DND-41 (cell line): ENCODE results near the gene IREB2.

Experiments used
- ATAC-seq: fragments of 200-7000 bp; cut with Tn5 transposase; 3 replicates; pipeline ENCODE4 v1.9.1; 2021; ENCODE audit warnings: low read depth; ENCODE audit not compliant: insufficient read depth
- DNase-seq: peaks from one replicate; pipeline ENCODE4 v3.0.0-alpha.2; 2020
- H2AFZ ChIP-seq: 2 replicates; pipeline ENCODE4 v1.6.0; 2012; ENCODE audit warnings: low read depth, low read length
- H3K27ac ChIP-seq: 2 replicates; pipeline ENCODE4 v1.5.1; 2012; ENCODE audit warnings: low read length, inconsistent platforms
- H3K27me3 ChIP-seq: fragments of 200-600 bp; sonication (generic); 2 replicates; pipeline ENCODE4 v1.6.0; 2012; ENCODE audit warnings: low read length, mild to moderate bottlenecking, inconsistent platforms; ENCODE audit not compliant: insufficient read depth, poor library complexity
- H3K36me3 ChIP-seq: 2 replicates; pipeline ENCODE4 v1.5.1; 2012; ENCODE audit warnings: low read length, inconsistent platforms; ENCODE audit not compliant: insufficient read depth
- H3K4me1 ChIP-seq: 2 replicates; pipeline ENCODE4 v1.5.1; 2012; ENCODE audit warnings: mild to moderate bottlenecking, low read length; ENCODE audit not compliant: insufficient read depth
- H3K4me2 ChIP-seq: 2 replicates; pipeline ENCODE4 v1.6.0; 2012; ENCODE audit warnings: mild to moderate bottlenecking, moderate library complexity, low read length, inconsistent platforms; ENCODE audit not compliant: insufficient read depth
- H3K4me3 ChIP-seq, 2 experiments: fragments of 200-600 bp in 1 of 2; shearing (Covaris generic) in 1 of 2; 2 replicates each; pipeline ENCODE4 v1.5.1; 2012 to 2016; ENCODE audit warnings: inconsistent platforms in 2 of 2, low read length in 2 of 2, mild to moderate bottlenecking in 2 of 2, low read depth in 1 of 2, moderate library complexity in 1 of 2
- H3K79me2 ChIP-seq: 2 replicates; pipeline ENCODE4 v1.6.0; 2012; ENCODE audit warnings: low read length, inconsistent platforms; ENCODE audit not compliant: insufficient read depth
- H3K9ac ChIP-seq: 2 replicates; pipeline ENCODE4 v1.6.0; 2012; ENCODE audit warnings: low read depth, mild to moderate bottlenecking, inconsistent platforms, low read length, moderate library complexity
- H3K9me3 ChIP-seq: 2 replicates; pipeline ENCODE4 v1.5.1; 2012; ENCODE audit warnings: low read length, moderate library complexity, mild to moderate bottlenecking, inconsistent platforms; ENCODE audit not compliant: insufficient read depth, severe bottlenecking
- H4K20me1 ChIP-seq: 2 replicates; pipeline ENCODE4 v1.6.0; 2012; ENCODE audit warnings: low read length; ENCODE audit not compliant: insufficient read depth
- EZH2 ChIP-seq: IDR thresholded peaks from 3 replicates; pipeline ENCODE4 v1.6.1; 2012; ENCODE audit warnings: borderline replicate concordance, low read depth, mild to moderate bottlenecking, moderate library complexity, low read length, inconsistent platforms; ENCODE audit not compliant: severe bottlenecking
- TF ChIP-seq, protein P1 (sequence below): IDR thresholded peaks from 2 replicates; pipeline ENCODE4 v1.5.1; 2012; ENCODE audit warnings: borderline replicate concordance, low read length, moderate library complexity, mild to moderate bottlenecking; ENCODE audit not compliant: poor library complexity, severe bottlenecking; ENCODE audit errors: extremely low read depth

Gene IREB2

DNA sequence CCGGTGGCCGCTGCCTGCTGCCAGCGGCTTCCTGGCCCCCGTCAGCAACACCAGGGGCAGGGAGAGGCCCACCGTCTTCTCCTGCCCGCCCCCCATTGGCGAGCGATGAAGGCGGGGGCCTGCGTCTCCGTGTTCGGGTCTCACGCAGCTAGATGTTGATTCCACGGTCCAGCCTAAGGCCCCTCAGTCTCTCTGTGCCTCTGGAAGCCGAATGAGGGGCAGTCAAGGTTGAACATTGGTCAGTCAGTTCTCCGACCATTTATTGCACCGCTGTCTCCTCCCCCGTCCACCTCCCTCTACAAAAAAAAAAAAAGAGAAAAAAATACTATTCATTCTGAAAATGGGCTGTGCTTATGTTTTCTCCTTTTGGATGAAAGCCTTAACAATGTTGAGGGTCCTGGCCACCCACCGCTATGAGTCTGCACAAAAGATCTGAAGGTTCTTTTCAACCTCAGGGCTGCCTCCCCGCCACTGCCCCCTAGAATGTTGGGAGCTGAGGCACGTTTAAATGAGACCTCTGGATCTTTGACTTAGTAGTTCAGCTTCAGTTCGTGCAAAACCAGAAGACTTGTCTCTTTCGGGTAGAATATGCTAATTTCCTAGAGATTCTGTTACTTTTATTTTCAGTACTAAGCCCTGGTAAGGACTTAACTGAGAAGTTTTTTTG lies 736 bp downstream of the IREB2 start:
- H3K4me2 ChIP-seq, result peak overlapping the region; percentile 90
- peaks cover 63% of the 10 kb centered on the region for H3K79me2 ChIP-seq
- no peaks in the 10 kb centered on the region for H3K27me3 ChIP-seq
- peaks cover 41% of the 10 kb centered on the region for H3K4me1 ChIP-seq
- DNase-seq (peak; percentile 51), ATAC-seq (no peak)
- H3K9me3 ChIP-seq, result no peaks in the 10 kb centered on the region
- peak overlapping the region; percentile 77 for H2AFZ ChIP-seq
- H4K20me1 ChIP-seq, result peaks cover 13% of the 10 kb centered on the region; the same call in 1 of the 2 replicates
- H3K36me3 ChIP-seq, result peaks cover 32% of the 10 kb centered on the region
- H3K9ac ChIP-seq, result peak overlapping the region; percentile 99
- H3K4me3 ChIP-seq, result peak overlapping the region; percentile 72 to 96
- no peak for TF ChIP-seq EZH2
- TF ChIP-seq, protein P1, sequence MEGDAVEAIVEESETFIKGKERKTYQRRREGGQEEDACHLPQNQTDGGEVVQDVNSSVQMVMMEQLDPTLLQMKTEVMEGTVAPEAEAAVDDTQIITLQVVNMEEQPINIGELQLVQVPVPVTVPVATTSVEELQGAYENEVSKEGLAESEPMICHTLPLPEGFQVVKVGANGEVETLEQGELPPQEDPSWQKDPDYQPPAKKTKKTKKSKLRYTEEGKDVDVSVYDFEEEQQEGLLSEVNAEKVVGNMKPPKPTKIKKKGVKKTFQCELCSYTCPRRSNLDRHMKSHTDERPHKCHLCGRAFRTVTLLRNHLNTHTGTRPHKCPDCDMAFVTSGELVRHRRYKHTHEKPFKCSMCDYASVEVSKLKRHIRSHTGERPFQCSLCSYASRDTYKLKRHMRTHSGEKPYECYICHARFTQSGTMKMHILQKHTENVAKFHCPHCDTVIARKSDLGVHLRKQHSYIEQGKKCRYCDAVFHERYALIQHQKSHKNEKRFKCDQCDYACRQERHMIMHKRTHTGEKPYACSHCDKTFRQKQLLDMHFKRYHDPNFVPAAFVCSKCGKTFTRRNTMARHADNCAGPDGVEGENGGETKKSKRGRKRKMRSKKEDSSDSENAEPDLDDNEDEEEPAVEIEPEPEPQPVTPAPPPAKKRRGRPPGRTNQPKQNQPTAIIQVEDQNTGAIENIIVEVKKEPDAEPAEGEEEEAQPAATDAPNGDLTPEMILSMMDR, result peak; percentile 44
- peak overlapping the region; percentile 91 for H3K27ac ChIP-seq

DNA sequence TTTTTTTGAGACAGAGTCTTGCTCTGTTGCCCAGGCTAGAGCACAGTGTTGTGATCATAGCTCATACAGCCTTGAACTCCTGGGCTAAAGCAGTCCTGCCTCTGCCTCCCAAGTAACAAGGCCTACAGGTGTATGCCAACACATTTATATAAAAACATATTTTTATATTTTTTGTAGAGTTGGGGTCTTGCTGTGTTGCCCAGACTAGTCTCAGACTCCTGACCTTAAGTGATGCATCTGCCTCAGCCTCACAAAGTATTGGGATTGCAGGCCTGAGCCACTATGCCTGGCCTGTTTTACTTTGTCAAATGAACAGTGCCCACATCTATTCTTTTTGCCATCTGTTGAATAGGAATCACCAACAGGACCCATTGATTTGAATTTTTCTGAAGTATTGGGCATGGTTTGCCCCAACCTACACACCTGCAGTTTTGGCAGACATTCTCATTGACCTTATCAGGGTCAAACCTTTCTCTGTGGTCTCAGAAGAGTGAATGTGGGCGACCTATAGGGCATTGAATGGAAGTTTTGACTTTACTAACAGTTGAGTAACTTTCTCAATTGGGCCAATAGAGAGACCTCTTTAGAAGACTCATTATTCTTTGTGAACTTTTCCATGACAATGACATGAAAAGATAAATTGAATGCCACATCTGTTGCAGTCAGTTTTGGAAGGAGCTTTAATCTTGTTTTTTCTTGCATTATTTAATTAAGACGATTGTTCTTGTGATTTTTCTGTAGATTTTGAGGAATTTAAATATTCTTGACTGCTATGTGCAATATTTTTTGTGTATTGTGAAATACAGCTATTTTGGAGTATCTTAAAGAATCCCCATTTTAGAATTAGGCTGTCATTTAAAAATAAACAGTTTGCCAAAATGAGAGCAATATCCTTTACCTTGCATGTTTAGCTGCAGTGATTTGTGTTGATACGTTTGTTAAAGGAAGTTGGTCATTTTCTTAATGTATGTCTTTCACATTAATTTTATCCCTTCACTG lies 2.7 kb downstream of the IREB2 start:
- Histone ChIP-seq H3K79me2 (peaks cover 82% of the 10 kb centered on the region), H3K9me3 (no peaks in the 10 kb centered on the region), H3K4me2 (peak overlapping the region; percentile 90), H3K27ac (no peak overlapping the region), H3K4me1 (peaks cover 41% of the 10 kb centered on the region), H2AFZ (no peak overlapping the region), H3K9ac (peak overlapping the region; percentile 12; the same call in 1 of the 2 replicates), H4K20me1 (peaks cover 23% of the 10 kb centered on the region; the same call in 1 of the 2 replicates), H3K36me3 (peaks cover 45% of the 10 kb centered on the region), H3K27me3 (no peaks in the 10 kb centered on the region), H3K4me3 (no peak overlapping the region; a peak in 1 of 4 replicates)
- no peak for ATAC-seq
- no peak for TF ChIP-seq EZH2
- TF ChIP-seq, protein P1, result no peak
- DNase-seq, result no peak

DNA sequence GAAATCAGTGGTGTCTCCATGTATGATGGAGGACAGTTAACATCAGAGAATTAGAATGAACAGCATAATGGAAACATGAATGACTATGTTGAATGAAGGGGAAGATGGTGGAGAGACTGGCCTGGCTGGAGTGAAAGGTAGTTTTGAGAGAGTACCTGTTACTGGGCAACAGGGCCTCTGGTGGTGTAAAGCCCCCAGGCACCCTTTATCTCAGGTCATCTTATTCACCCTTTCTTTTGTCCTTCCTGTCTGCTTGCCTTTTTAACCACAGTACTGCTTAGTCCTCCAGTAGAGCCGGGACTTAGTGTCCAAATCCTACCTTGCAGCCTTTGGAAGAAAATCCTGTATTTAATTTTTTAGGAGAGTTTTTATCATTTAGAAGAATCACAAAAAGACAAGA lies 6.2 kb downstream of the IREB2 start:
- Histone ChIP-seq H3K9me3 (no peaks in the 10 kb centered on the region), H3K9ac (no peak overlapping the region), H3K36me3 (peaks cover 70% of the 10 kb centered on the region), H3K4me2 (no peak overlapping the region), H3K4me3 (no peak overlapping the region), H3K27me3 (no peaks in the 10 kb centered on the region), H3K4me1 (peaks cover 28% of the 10 kb centered on the region), H3K27ac (no peak overlapping the region), H4K20me1 (peaks cover 43% of the 10 kb centered on the region; the same call in 1 of the 2 replicates), H2AFZ (no peak overlapping the region), H3K79me2 (peaks cover 99% of the 10 kb centered on the region)
- ATAC-seq, result no peak
- TF ChIP-seq EZH2, result no peak
- TF ChIP-seq, protein P1, result no peak
- DNase-seq, result no peak
